GM18951 (cell line): ENCODE data around the gene DHRS7C.

Source experiments
- POLR2A ChIP-seq: IDR thresholded peaks from 4 replicates; pipeline ENCODE4 v1.6.1; 2011; ENCODE audit warnings: mild to moderate bottlenecking; ENCODE audit not compliant: insufficient read length, insufficient read depth; ENCODE audit errors: extremely low read depth
- in situ Hi-C: fragments of 300-500 bp; cut with MboI; formaldehyde crosslinking; loops from one replicate; pipeline ENCODE4 v1.12.0; 2022; ENCODE audit warnings: low sequenced_read_pairs, mixed read lengths, inconsistent platforms; ENCODE audit not compliant: unreplicated experiment

The DHRS7C gene

GRCh38 chr17:9790889-9791876 lies at the start of gene DHRS7C:
TSS of gene DHRS7C (minus strand) at chr17:9791592. CDS start at chr17:9791284, 308 bp downstream.
- TF ChIP-seq POLR2A = no peak
- in situ Hi-C loops = no loop called here

GRCh38 chr17:9839433-9839832 lies 48.0 kb upstream of the DHRS7C start:
- in situ Hi-C loops = no loop called here
- TF ChIP-seq POLR2A = no peak

GRCh38 chr17:9837551-9838471 lies 46.4 kb upstream of the DHRS7C start:
- in situ Hi-C loops = no loop called here
- TF ChIP-seq POLR2A = no peak

GRCh38 chr17:9833922-9834321 lies 42.5 kb upstream of the DHRS7C start:
- no peak for TF ChIP-seq POLR2A
- in situ Hi-C loops = no loop called here

- in situ Hi-C loops = no loop called here
- TF ChIP-seq POLR2A = no peak
Observed at GRCh38 chr17:9830711-9831110, 39.3 kb upstream of the DHRS7C start.

GRCh38 chr17:9829343-9829742 lies 38.0 kb upstream of the DHRS7C start:
- in situ Hi-C loops = no loop called here
- TF ChIP-seq POLR2A = no peak

GRCh38 chr17:9828296-9829295 lies 37.2 kb upstream of the DHRS7C start:
- in situ Hi-C loops = no loop called here

GRCh38 chr17:9825641-9826150 lies 34.3 kb upstream of the DHRS7C start, which contains the start of gene GLP2R:
TSS of gene GLP2R (plus strand) at chr17:9825924. CDS start at chr17:9826064, 140 bp downstream.
- no peak for TF ChIP-seq POLR2A
- in situ Hi-C loops = no loop called here

More at GRCh38 chr17:9828296-9829295, 37.2 kb upstream of the DHRS7C start:
- TF ChIP-seq POLR2A = no peak

- in situ Hi-C loops = no loop called here
- no peak for TF ChIP-seq POLR2A
Observed at GRCh38 chr17:9824797-9825338, 33.5 kb upstream of the DHRS7C start.

- in situ Hi-C loops = no loop called here
- TF ChIP-seq POLR2A = no peak
Observed at GRCh38 chr17:9824094-9824493, 32.7 kb upstream of the DHRS7C start.

GRCh38 chr17:9821921-9822320 lies 30.5 kb upstream of the DHRS7C start, which contains the start of gene GSG1L2:
TSS of gene GSG1L2 (minus strand) at chr17:9822079. CDS start at chr17:9822071, 8 bp downstream.
- no peak for TF ChIP-seq POLR2A
- in situ Hi-C loops = no loop called here
